Natural killer cell (primary cell): ENCODE data around the gene CLCN5. TPM values are rescaled to one million over a fixed set of nuclear protein-coding genes. Genes with fewer than 3 reads are reported as not detected.

Source experiments
- ATAC-seq, 3 donors: fragments of 150-1000 bp in 2 of 3; fragments of 200-7000 bp in 1 of 3; cut with Tn5 transposase; 1 replicate in 1 of 3; 2 replicates in 2 of 3; pipeline ENCODE4 v1.10.0; 2021; ENCODE audit warnings: mild to moderate bottlenecking in 2 of 3, moderate library complexity in 2 of 3
- DNase-seq, 2 donors: peaks; one replicate each; pipeline versions ENCODE4 v3.0.0 to v3.0.0-alpha.2; 2013 to 2021; ENCODE audit warnings: mixed read lengths in 1 of 2
- H3K27ac ChIP-seq: one replicate; pipeline ENCODE4 v1.5.1; 2013; ENCODE audit warnings: mild to moderate bottlenecking, low read length
- H3K27me3 ChIP-seq: one replicate; pipeline ENCODE4 v1.6.1; 2013; ENCODE audit warnings: low read length; ENCODE audit not compliant: control insufficient read depth, insufficient read depth
- H3K36me3 ChIP-seq: one replicate; pipeline ENCODE4 v1.6.1; 2013; ENCODE audit warnings: low read length; ENCODE audit not compliant: control insufficient read depth, insufficient read depth
- H3K4me1 ChIP-seq: one replicate; pipeline ENCODE4 v1.6.1; 2013; ENCODE audit warnings: low read length; ENCODE audit not compliant: control insufficient read depth, insufficient read depth
- H3K4me3 ChIP-seq: one replicate; pipeline ENCODE4 v1.5.1; 2013; ENCODE audit warnings: low read length
- H3K9me3 ChIP-seq: one replicate; pipeline ENCODE4 v1.6.1; 2013; ENCODE audit warnings: low read length; ENCODE audit not compliant: control insufficient read depth, insufficient read depth
- H3K27ac Mint-ChIP-seq, 2 donors: one replicate each; pipeline ENCODE4 v1.8.0; 2022; ENCODE audit warnings: mild to moderate bottlenecking in 2 of 2, mixed read lengths in 2 of 2, moderate library complexity in 1 of 2
- H3K27me3 Mint-ChIP-seq, 2 donors: one replicate each; pipeline ENCODE4 v1.8.0; 2022; ENCODE audit warnings: low read depth in 2 of 2, mixed read lengths in 2 of 2
- H3K36me3 Mint-ChIP-seq: one replicate; pipeline ENCODE4 v1.8.0; 2022; ENCODE audit warnings: mixed read lengths
- H3K4me1 Mint-ChIP-seq, 2 donors: one replicate each; pipeline ENCODE4 v1.8.0; 2022; ENCODE audit warnings: mixed read lengths in 2 of 2
- H3K4me3 Mint-ChIP-seq: one replicate; pipeline ENCODE4 v1.8.0; 2022; ENCODE audit warnings: mild to moderate bottlenecking, moderate library complexity, mixed read lengths
- H3K9me3 Mint-ChIP-seq, 2 donors: one replicate each; pipeline ENCODE4 v1.8.0; 2022; ENCODE audit warnings: mixed read lengths in 2 of 2
- CTCF ChIP-seq: fragments of 200-600 bp; IDR thresholded peaks from one replicate; pipeline ENCODE4 v1.8.0; 2022; ENCODE audit warnings: antibody characterized with exemption
- WGBS: methylation state at CpG from one replicate; pipeline ENCODE4 v1.1.7; 2013; ENCODE audit warnings: missing lambda C conversion rate; ENCODE audit not compliant: insufficient coverage; 5-methylcytosine and 5-hydroxymethylcytosine counted together
- intact Hi-C: fragments of 100-400 bp; cut with micrococcal nuclease; formaldehyde crosslinking; loops from one replicate; pipeline ENCODE4 v1.14.2; 2022
- total RNA-seq, 4 donors: library from RNA; stranded (reverse); fragments of 120-200 nt in 1 of 4; gene quantifications; one replicate each; pipeline versions ENCODE4 v1.2.3 to v1.2.4, GENCODE V29; 2013 to 2022

The CLCN5 gene
- total RNA-seq, 3 donors from 2014 or later (not counting 1 experiment from before 2014, with no cell fraction given) = 2.5 to 4.5 (median 4.0) TPM

- Mint-ChIP-seq H3K4me3 (no peak overlapping the region), H3K36me3 (no peaks in the 10 kb centered on the region), H3K4me1 (no peaks in the 10 kb centered on the region), H3K27ac (no peak overlapping the region), H3K27me3 (peaks cover 0 to 33% of the 10 kb centered on the region in 2 donors), H3K9me3 (no peaks in the 10 kb centered on the region)
- Histone ChIP-seq H3K27ac (no peak overlapping the region), H3K4me3 (no peak overlapping the region), H3K9me3 (no peaks in the 10 kb centered on the region), H3K36me3 (no peaks in the 10 kb centered on the region), H3K27me3 (no peaks in the 10 kb centered on the region), H3K4me1 (no peaks in the 10 kb centered on the region)
- 94% methylated on average over 4 of the region's 5 CpGs for WGBS
- intact Hi-C loops = no loop called here
- no peak for DNase-seq
- TF ChIP-seq CTCF = no peak
- no peak for ATAC-seq
Observed at GRCh38 chrX:49988143-49988542, 65.7 kb downstream of the CLCN5 start.

DNA sequence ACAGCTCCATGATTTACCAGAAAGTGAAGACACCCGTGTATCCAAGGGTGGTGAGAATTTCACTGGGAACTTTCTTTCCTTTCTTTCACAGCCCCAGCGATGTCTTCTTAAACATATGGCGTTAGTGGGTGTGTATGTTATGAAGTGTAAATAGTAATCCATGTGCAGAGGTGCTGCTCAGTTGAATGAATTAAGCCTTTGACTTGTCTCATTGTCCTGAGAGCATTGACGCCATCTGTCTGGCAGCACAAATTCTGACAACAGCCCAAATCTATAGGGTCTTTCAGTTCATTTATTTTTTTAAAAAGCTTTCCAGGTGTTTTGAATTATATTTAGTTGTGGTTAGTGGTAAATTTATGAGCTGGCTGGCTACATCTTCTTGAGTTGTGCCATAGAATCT lies 69.4 kb downstream of the CLCN5 start:
- Mint-ChIP-seq H3K4me1 (no peaks in the 10 kb centered on the region), H3K4me3 (no peak overlapping the region), H3K36me3 (no peaks in the 10 kb centered on the region), H3K27ac (no peak overlapping the region), H3K27me3 (peaks cover 0 to 35% of the 10 kb centered on the region in 2 donors), H3K9me3 (no peaks in the 10 kb centered on the region)
- H3K4me1 ChIP-seq = no peaks in the 10 kb centered on the region
- H3K27me3 ChIP-seq = no peaks in the 10 kb centered on the region
- ATAC-seq (no peak), DNase-seq (no peak)
- H3K27ac ChIP-seq = no peak overlapping the region
- no peaks in the 10 kb centered on the region for H3K36me3 ChIP-seq
- H3K9me3 ChIP-seq = no peaks in the 10 kb centered on the region
- intact Hi-C loops = no loop called here
- no peak overlapping the region for H3K4me3 ChIP-seq
- WGBS = 100% methylated on average over 1 of the region's 4 CpGs
- no peak for TF ChIP-seq CTCF

GRCh38 chrX:49992853-49993252 lies 70.5 kb downstream of the CLCN5 start:
- no peak for DNase-seq
- no peak for TF ChIP-seq CTCF
- ATAC-seq = no peak

GRCh38 chrX:49993661-49994060 lies 71.3 kb downstream of the CLCN5 start:
- intact Hi-C loops = no loop called here
- Histone ChIP-seq H3K27me3 (no peaks in the 10 kb centered on the region), H3K36me3 (no peaks in the 10 kb centered on the region), H3K4me3 (no peak overlapping the region), H3K27ac (no peak overlapping the region), H3K4me1 (no peaks in the 10 kb centered on the region), H3K9me3 (no peaks in the 10 kb centered on the region)
- no peak overlapping the region for H3K4me3 Mint-ChIP-seq
- WGBS = 100% methylated on average over 1 of the region's 1 CpG
- no peak for DNase-seq
- H3K4me1 Mint-ChIP-seq = no peaks in the 10 kb centered on the region
- no peak for ATAC-seq
- no peak overlapping the region for H3K27ac Mint-ChIP-seq
- no peaks in the 10 kb centered on the region for H3K36me3 Mint-ChIP-seq
- no peaks in the 10 kb centered on the region for H3K9me3 Mint-ChIP-seq
- TF ChIP-seq CTCF = no peak
- H3K27me3 Mint-ChIP-seq = peaks cover 0 to 28% of the 10 kb centered on the region in 2 donors

More at GRCh38 chrX:49992853-49993252, 70.5 kb downstream of the CLCN5 start:
- no CpG with 5 or more reads among the region's 1 CpG for WGBS
- Mint-ChIP-seq H3K4me1 (no peaks in the 10 kb centered on the region), H3K36me3 (no peaks in the 10 kb centered on the region), H3K27me3 (peaks cover 0 to 29% of the 10 kb centered on the region in 2 donors), H3K9me3 (no peaks in the 10 kb centered on the region), H3K27ac (no peak overlapping the region), H3K4me3 (no peak overlapping the region)
- no peaks in the 10 kb centered on the region for H3K27me3 ChIP-seq
- intact Hi-C loops = no loop called here
- no peak overlapping the region for H3K27ac ChIP-seq
- H3K9me3 ChIP-seq = no peaks in the 10 kb centered on the region
- H3K4me3 ChIP-seq = no peak overlapping the region
- no peaks in the 10 kb centered on the region for H3K4me1 ChIP-seq
- H3K36me3 ChIP-seq = no peaks in the 10 kb centered on the region
